Measurements from ENCODE around the gene CDK5R1. TPM values are rescaled to one million over a fixed set of nuclear protein-coding genes. Genes with fewer than 3 reads are reported as not detected.

Gene CDK5R1
- total RNA-seq, 1 experiment from 2014 or later = 9.9 TPM

DNA sequence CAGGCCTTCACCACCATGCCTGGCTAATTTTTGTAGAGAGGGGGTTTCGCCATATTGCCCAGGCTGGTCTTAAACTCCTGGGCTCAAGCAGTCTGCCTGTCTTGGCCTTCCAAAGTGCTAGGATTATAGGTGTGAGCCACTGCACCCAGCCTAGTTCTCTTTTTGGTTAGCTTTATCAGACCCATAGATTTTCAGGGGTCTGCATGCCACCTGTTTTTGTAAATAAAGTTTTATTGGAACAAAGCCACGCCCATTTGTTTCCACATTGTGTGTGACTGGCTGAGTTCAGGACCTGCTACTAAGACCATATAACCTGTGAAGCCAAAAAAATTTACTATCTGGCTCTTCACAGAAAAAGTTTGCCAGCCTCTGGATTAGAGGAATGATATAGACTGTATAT, 34.9 kb upstream of the CDK5R1 start:
- no peak for DNase-seq (ENCODE audit: low spot score)
- H3K9me3 Mint-ChIP-seq = peaks cover 5% of the 10 kb centered on the region; the same call in 1 of the 2 replicates
- POLR2A ChIA-PET = no interaction called here
- H3K4me1 Mint-ChIP-seq = peaks cover 2% of the 10 kb centered on the region; the same call in 1 of the 2 replicates
- ATAC-seq = no peak
- TF ChIP-seq TCF7 (CRISPR knock-in tag; IDR thresholded peaks at IDR 0.05; ENCODE audit: low read depth) (no peak), CREB1 (CRISPR knock-in tag; IDR thresholded peaks at IDR 0.05) (no peak), ZNF416 (CRISPR knock-in tag; IDR thresholded peaks at IDR 0.05) (no peak)
- TF ChIP-seq, protein P1, sequence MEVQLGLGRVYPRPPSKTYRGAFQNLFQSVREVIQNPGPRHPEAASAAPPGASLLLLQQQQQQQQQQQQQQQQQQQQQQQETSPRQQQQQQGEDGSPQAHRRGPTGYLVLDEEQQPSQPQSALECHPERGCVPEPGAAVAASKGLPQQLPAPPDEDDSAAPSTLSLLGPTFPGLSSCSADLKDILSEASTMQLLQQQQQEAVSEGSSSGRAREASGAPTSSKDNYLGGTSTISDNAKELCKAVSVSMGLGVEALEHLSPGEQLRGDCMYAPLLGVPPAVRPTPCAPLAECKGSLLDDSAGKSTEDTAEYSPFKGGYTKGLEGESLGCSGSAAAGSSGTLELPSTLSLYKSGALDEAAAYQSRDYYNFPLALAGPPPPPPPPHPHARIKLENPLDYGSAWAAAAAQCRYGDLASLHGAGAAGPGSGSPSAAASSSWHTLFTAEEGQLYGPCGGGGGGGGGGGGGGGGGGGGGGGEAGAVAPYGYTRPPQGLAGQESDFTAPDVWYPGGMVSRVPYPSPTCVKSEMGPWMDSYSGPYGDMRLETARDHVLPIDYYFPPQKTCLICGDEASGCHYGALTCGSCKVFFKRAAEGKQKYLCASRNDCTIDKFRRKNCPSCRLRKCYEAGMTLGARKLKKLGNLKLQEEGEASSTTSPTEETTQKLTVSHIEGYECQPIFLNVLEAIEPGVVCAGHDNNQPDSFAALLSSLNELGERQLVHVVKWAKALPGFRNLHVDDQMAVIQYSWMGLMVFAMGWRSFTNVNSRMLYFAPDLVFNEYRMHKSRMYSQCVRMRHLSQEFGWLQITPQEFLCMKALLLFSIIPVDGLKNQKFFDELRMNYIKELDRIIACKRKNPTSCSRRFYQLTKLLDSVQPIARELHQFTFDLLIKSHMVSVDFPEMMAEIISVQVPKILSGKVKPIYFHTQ (CRISPR knock-in tag; IDR thresholded peaks at IDR 0.05) = no peak
- H3K36me3 Mint-ChIP-seq = peaks cover 82% of the 10 kb centered on the region
- no peak overlapping the region for H3K4me3 Mint-ChIP-seq
- CTCF ChIA-PET = no interaction called here
- H3K27ac Mint-ChIP-seq = no peak overlapping the region
- no peaks in the 10 kb centered on the region for H3K27me3 Mint-ChIP-seq (ENCODE audit: low read depth)

DNA sequence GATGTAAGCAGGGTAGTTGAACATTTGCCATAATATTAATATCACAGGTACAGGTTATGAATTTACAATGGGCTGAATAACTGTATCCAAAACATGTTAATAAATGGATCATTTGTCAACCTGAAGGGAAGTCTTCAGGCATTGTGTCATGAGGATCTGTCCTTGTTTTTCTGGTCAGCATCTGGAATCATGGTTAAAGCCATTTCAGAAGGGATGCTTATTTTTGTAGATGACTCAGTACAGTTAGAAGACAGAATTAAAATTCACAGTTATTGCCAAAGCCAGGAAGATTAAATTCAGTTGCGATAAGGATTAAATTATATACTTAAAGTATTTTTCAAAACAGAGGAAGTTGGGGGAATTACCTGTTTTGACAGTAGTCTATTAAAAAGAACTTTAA, 34.5 kb upstream of the CDK5R1 start:
- no peak overlapping the region for H3K27ac Mint-ChIP-seq
- CTCF ChIA-PET = no interaction called here
- POLR2A ChIA-PET = no interaction called here
- no peak for DNase-seq (ENCODE audit: low spot score)
- peaks cover 82% of the 10 kb centered on the region for H3K36me3 Mint-ChIP-seq
- H3K9me3 Mint-ChIP-seq = peaks cover 5% of the 10 kb centered on the region; the same call in 1 of the 2 replicates
- no peak for ATAC-seq
- TF ChIP-seq, protein P2, sequence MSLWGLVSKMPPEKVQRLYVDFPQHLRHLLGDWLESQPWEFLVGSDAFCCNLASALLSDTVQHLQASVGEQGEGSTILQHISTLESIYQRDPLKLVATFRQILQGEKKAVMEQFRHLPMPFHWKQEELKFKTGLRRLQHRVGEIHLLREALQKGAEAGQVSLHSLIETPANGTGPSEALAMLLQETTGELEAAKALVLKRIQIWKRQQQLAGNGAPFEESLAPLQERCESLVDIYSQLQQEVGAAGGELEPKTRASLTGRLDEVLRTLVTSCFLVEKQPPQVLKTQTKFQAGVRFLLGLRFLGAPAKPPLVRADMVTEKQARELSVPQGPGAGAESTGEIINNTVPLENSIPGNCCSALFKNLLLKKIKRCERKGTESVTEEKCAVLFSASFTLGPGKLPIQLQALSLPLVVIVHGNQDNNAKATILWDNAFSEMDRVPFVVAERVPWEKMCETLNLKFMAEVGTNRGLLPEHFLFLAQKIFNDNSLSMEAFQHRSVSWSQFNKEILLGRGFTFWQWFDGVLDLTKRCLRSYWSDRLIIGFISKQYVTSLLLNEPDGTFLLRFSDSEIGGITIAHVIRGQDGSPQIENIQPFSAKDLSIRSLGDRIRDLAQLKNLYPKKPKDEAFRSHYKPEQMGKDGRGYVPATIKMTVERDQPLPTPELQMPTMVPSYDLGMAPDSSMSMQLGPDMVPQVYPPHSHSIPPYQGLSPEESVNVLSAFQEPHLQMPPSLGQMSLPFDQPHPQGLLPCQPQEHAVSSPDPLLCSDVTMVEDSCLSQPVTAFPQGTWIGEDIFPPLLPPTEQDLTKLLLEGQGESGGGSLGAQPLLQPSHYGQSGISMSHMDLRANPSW (CRISPR knock-in tag; conservative IDR thresholded peaks at IDR 0.05; ENCODE audit: low read depth) = no peak
- TF ChIP-seq, protein P3, sequence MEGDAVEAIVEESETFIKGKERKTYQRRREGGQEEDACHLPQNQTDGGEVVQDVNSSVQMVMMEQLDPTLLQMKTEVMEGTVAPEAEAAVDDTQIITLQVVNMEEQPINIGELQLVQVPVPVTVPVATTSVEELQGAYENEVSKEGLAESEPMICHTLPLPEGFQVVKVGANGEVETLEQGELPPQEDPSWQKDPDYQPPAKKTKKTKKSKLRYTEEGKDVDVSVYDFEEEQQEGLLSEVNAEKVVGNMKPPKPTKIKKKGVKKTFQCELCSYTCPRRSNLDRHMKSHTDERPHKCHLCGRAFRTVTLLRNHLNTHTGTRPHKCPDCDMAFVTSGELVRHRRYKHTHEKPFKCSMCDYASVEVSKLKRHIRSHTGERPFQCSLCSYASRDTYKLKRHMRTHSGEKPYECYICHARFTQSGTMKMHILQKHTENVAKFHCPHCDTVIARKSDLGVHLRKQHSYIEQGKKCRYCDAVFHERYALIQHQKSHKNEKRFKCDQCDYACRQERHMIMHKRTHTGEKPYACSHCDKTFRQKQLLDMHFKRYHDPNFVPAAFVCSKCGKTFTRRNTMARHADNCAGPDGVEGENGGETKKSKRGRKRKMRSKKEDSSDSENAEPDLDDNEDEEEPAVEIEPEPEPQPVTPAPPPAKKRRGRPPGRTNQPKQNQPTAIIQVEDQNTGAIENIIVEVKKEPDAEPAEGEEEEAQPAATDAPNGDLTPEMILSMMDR (IDR thresholded peaks at IDR 0.05) = no peak
- TF ChIP-seq SMAD3 (CRISPR knock-in tag; IDR thresholded peaks at IDR 0.05; ENCODE audit: borderline replicate concordance) (no peak), FOXK1 (CRISPR knock-in tag; IDR thresholded peaks at IDR 0.05) (no peak), CBFB (CRISPR knock-in tag; IDR thresholded peaks at IDR 0.05; ENCODE audit: low read depth) (no peak), RELA (CRISPR knock-in tag; IDR thresholded peaks at IDR 0.05; ENCODE audit: borderline replicate concordance) (no peak), JUN (CRISPR knock-in tag; IDR thresholded peaks at IDR 0.05) (no peak), SOX15 (CRISPR knock-in tag; IDR thresholded peaks at IDR 0.05) (no peak), JAZF1 (CRISPR knock-in tag; IDR thresholded peaks at IDR 0.05) (no peak), EMX1 (CRISPR knock-in tag; IDR thresholded peaks at IDR 0.05) (no peak)
- H3K27me3 Mint-ChIP-seq (ENCODE audit: low read depth) = no peaks in the 10 kb centered on the region
- no peaks in the 10 kb centered on the region for H3K4me1 Mint-ChIP-seq
- no peak overlapping the region for H3K4me3 Mint-ChIP-seq

DNA sequence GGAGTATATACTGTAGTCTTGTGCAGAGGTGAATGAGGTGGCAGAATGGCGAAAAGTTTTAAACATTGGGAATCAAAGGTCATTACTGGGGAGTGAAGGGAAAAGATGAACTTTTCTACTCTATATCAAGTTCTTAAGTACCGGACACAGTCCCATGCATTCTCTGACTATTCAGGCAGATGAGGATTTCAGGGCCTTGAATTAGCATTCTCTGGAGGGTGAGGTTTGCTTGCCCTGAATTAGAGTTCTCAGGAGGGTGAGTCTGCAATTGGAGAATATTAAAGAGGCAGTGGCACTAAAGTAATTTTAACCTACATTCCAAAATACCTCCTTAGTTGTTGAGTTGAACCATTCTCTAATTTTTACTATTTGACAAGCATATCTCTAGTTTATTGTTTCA, 33.4 kb upstream of the CDK5R1 start:
- H3K4me3 Mint-ChIP-seq = no peak overlapping the region
- POLR2A ChIA-PET = no interaction called here
- no peaks in the 10 kb centered on the region for H3K27me3 Mint-ChIP-seq (ENCODE audit: low read depth)
- H3K36me3 Mint-ChIP-seq = peaks cover 88% of the 10 kb centered on the region
- CTCF ChIA-PET = no interaction called here
- H3K9me3 Mint-ChIP-seq = peaks cover 5% of the 10 kb centered on the region; the same call in 1 of the 2 replicates
- ATAC-seq (no peak), DNase-seq (ENCODE audit: low spot score) (no peak)
- no peak overlapping the region for H3K27ac Mint-ChIP-seq
- H3K4me1 Mint-ChIP-seq = no peaks in the 10 kb centered on the region
- TF ChIP-seq RORB (CRISPR knock-in tag; IDR thresholded peaks at IDR 0.05) (no peak), NR1H2 (CRISPR knock-in tag; IDR thresholded peaks at IDR 0.05) (no peak), NFYB (CRISPR knock-in tag; conservative IDR thresholded peaks at IDR 0.05; ENCODE audit: low read depth) (no peak), FOXP1 (CRISPR knock-in tag; IDR thresholded peaks at IDR 0.05; ENCODE audit: borderline replicate concordance) (no peak), ZBTB21 (CRISPR knock-in tag; IDR thresholded peaks at IDR 0.05; ENCODE audit: borderline replicate concordance) (no peak), OVOL2 (CRISPR knock-in tag; IDR thresholded peaks at IDR 0.05; ENCODE audit: borderline replicate concordance) (no peak), SOX15 (CRISPR knock-in tag; IDR thresholded peaks at IDR 0.05) (no peak)
- TF ChIP-seq, protein P4, sequence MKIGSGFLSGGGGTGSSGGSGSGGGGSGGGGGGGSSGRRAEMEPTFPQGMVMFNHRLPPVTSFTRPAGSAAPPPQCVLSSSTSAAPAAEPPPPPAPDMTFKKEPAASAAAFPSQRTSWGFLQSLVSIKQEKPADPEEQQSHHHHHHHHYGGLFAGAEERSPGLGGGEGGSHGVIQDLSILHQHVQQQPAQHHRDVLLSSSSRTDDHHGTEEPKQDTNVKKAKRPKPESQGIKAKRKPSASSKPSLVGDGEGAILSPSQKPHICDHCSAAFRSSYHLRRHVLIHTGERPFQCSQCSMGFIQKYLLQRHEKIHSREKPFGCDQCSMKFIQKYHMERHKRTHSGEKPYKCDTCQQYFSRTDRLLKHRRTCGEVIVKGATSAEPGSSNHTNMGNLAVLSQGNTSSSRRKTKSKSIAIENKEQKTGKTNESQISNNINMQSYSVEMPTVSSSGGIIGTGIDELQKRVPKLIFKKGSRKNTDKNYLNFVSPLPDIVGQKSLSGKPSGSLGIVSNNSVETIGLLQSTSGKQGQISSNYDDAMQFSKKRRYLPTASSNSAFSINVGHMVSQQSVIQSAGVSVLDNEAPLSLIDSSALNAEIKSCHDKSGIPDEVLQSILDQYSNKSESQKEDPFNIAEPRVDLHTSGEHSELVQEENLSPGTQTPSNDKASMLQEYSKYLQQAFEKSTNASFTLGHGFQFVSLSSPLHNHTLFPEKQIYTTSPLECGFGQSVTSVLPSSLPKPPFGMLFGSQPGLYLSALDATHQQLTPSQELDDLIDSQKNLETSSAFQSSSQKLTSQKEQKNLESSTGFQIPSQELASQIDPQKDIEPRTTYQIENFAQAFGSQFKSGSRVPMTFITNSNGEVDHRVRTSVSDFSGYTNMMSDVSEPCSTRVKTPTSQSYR (CRISPR knock-in tag; IDR thresholded peaks at IDR 0.05) = no peak
- TF ChIP-seq, protein P5, sequence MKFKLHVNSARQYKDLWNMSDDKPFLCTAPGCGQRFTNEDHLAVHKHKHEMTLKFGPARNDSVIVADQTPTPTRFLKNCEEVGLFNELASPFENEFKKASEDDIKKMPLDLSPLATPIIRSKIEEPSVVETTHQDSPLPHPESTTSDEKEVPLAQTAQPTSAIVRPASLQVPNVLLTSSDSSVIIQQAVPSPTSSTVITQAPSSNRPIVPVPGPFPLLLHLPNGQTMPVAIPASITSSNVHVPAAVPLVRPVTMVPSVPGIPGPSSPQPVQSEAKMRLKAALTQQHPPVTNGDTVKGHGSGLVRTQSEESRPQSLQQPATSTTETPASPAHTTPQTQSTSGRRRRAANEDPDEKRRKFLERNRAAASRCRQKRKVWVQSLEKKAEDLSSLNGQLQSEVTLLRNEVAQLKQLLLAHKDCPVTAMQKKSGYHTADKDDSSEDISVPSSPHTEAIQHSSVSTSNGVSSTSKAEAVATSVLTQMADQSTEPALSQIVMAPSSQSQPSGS (CRISPR knock-in tag; IDR thresholded peaks at IDR 0.05; ENCODE audit: borderline replicate concordance, low read depth) = no peak
